CD8-positive, alpha-beta memory T cell (primary cell): ENCODE data around the gene HSPB1. TPM values are rescaled to one million over a fixed set of nuclear protein-coding genes. Genes with fewer than 3 reads are reported as not detected.

Source experiments
- CTCF ChIA-PET: fragments of 350-600 bp; sonication (Branson Sonifier 250); formaldehyde crosslinking; loops from one replicate; lab custom pipeline; 2021; ENCODE audit warnings: antibody characterized with exemption; lab: Charles Lee
- POLR2A ChIA-PET: fragments of 350-600 bp; sonication (Branson Sonifier 250); formaldehyde crosslinking; loops from one replicate; lab custom pipeline; 2021; ENCODE audit warnings: antibody characterized with exemption; lab: Charles Lee
- DNase-seq, 5 donors: peaks; one replicate each; pipeline versions ENCODE4 v3.0.0 to v3.0.0-alpha.2; 2020 to 2022; ENCODE audit warnings: mixed read lengths in 1 of 5
- H3K27ac ChIP-seq: one replicate; pipeline ENCODE4 v1.7.0; 2013; ENCODE audit warnings: low read depth, mild to moderate bottlenecking, low read length, moderate library complexity
- H3K27me3 ChIP-seq: 2 replicates; pipeline ENCODE4 v1.7.0; 2013; ENCODE audit warnings: low read length, mild to moderate bottlenecking; ENCODE audit not compliant: insufficient read depth, poor library complexity, severe bottlenecking
- H3K36me3 ChIP-seq: 2 replicates; pipeline ENCODE4 v1.7.0; 2013; ENCODE audit warnings: mild to moderate bottlenecking, low read length, moderate library complexity; ENCODE audit not compliant: insufficient read depth
- H3K4me1 ChIP-seq: 2 replicates; pipeline ENCODE4 v1.7.0; 2013; ENCODE audit warnings: mild to moderate bottlenecking, low read length, moderate library complexity; ENCODE audit not compliant: insufficient read depth
- H3K4me3 ChIP-seq: 2 replicates; pipeline ENCODE4 v1.7.0; 2013; ENCODE audit warnings: mild to moderate bottlenecking, low read length
- H3K9me3 ChIP-seq: 2 replicates; pipeline ENCODE4 v1.7.0; 2013; ENCODE audit warnings: mild to moderate bottlenecking, low read length
- H3K27ac Mint-ChIP-seq, 8 donors: one replicate each; pipeline ENCODE4 v1.8.0; 2020 to 2021; ENCODE audit warnings: mixed read lengths in 8 of 8, mild to moderate bottlenecking in 6 of 8, inconsistent platforms in 3 of 8, moderate library complexity in 3 of 8
- H3K27me3 Mint-ChIP-seq, 2 donors: one replicate each; pipeline ENCODE4 v1.8.0; 2020 to 2021; ENCODE audit warnings: mixed read lengths in 2 of 2, mild to moderate bottlenecking in 1 of 2, moderate library complexity in 1 of 2
- H3K36me3 Mint-ChIP-seq, 3 donors: one replicate each; pipeline ENCODE4 v1.8.0; 2020 to 2021; ENCODE audit warnings: mixed read lengths in 3 of 3, inconsistent platforms in 1 of 3, mild to moderate bottlenecking in 1 of 3
- H3K4me1 Mint-ChIP-seq, 3 donors: one replicate each; pipeline ENCODE4 v1.8.0; 2020 to 2021; ENCODE audit warnings: mixed read lengths in 3 of 3, inconsistent platforms in 1 of 3, mild to moderate bottlenecking in 1 of 3
- H3K4me3 Mint-ChIP-seq, 7 donors: one replicate each; pipeline ENCODE4 v1.8.0; 2020 to 2021; ENCODE audit warnings: mixed read lengths in 7 of 7, mild to moderate bottlenecking in 6 of 7, moderate library complexity in 4 of 7, inconsistent platforms in 2 of 7
- H3K9me3 Mint-ChIP-seq, 5 donors: one replicate each; pipeline ENCODE4 v1.8.0; 2020 to 2022; ENCODE audit warnings: mixed read lengths in 5 of 5, mild to moderate bottlenecking in 3 of 5, moderate library complexity in 2 of 5, inconsistent platforms in 1 of 5
- polyA plus RNA-seq: library from polyadenylated mRNA; unstranded; fragments of 300-500 nt; fragmentation: Illumina TruSeq; gene quantifications from one replicate; pipeline ENCODE4 v1.2.3, GENCODE V29; 2021
- total RNA-seq, 2 experiments: library from RNA; stranded (reverse); gene quantifications; one replicate each; pipeline ENCODE4 v1.2.3, GENCODE V29; 2021

HSPB1 gene
- 10 to 100 TPM; 80.7 to 84.1 TPM for total RNA-seq
- polyA plus RNA-seq = 74.7 TPM

DNA sequence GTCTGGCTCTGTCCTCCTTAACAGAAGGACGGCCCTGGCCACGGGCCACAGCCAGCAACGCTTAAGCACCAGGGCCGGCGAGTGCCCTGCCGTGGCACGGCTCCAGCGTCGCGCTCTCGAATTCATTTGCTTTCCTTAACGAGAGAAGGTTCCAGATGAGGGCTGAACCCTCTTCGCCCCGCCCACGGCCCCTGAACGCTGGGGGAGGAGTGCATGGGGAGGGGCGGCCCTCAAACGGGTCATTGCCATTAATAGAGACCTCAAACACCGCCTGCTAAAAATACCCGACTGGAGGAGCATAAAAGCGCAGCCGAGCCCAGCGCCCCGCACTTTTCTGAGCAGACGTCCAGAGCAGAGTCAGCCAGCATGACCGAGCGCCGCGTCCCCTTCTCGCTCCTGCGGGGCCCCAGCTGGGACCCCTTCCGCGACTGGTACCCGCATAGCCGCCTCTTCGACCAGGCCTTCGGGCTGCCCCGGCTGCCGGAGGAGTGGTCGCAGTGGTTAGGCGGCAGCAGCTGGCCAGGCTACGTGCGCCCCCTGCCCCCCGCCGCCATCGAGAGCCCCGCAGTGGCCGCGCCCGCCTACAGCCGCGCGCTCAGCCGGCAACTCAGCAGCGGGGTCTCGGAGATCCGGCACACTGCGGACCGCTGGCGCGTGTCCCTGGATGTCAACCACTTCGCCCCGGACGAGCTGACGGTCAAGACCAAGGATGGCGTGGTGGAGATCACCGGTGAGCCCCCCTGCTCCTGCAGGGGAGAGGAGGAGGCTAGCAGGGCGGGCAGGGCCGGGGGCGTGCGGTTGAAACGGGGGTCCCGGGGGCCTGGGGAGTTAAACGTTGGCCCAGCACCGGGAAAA is at the start of gene HSPB1:
Gene HSPB1, plus strand, starts transcription at position 327 of the 855 bp plus-strand sequence. Its CDS starts 40 bp downstream, at position 367.
- ChIA-PET POLR2A (interaction anchor here (0.5 to 1.0 kb wide), 3 partner anchors 10 to 55 kb away, joined by 3 to 5 read pairs (median 5); no protein-coding TSS in a partner anchor), CTCF (interaction anchor here (0.8 to 5.5 kb wide), 8 partner anchors 9 to 124 kb away, joined by 3 to 34 read pairs (median 4); no protein-coding TSS in a partner anchor)
- Mint-ChIP-seq H3K36me3 (peaks cover 0 to 3% (median 0%) of the 10 kb centered on the region in 3 donors), H3K4me1 (peaks cover 18 to 20% (median 18%) of the 10 kb centered on the region in 3 donors), H3K27ac (peak within 1 kb of the TSS; percentile 77 to 96 (median 86)), H3K27me3 (peaks cover 0 to 5% of the 10 kb centered on the region in 2 donors), H3K4me3 (peak within 1 kb of the TSS; percentile 88 to 97 (median 92)), H3K9me3 (no peaks in the 10 kb centered on the region)
- H3K9me3 ChIP-seq = no peaks in the 10 kb centered on the region
- no peaks in the 10 kb centered on the region for H3K27me3 ChIP-seq
- H3K36me3 ChIP-seq = no peaks in the 10 kb centered on the region
- peak; percentile 33 to 77 (median 53) for DNase-seq
- peak within 1 kb of the TSS; percentile 65 for H3K27ac ChIP-seq
- H3K4me3 ChIP-seq = peak within 1 kb of the TSS; percentile 73
- peaks cover 7% of the 10 kb centered on the region for H3K4me1 ChIP-seq

DNA sequence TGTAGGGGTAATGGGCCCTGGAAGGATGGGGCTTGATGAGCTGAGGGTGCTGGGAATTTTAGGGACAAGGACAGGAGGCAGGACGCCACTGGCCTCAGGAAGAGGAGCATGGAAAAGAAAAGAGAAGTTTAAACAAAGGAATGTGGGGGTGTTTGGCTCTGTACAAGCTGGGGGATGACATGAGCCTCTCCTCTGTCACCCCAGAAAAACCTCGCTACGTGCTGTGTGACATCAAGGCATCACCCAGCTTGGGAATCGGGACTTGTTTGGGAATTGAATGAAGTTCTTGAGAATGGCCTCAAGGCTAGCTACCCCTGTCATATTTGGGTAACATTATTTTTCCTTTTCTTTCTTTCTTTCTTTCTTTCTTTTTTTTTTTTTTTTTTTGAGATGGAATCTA is 47.7 kb upstream of the HSPB1 start:
- CTCF ChIA-PET = no interaction called here
- Histone ChIP-seq H3K27me3 (peaks cover 4% of the 10 kb centered on the region), H3K27ac (no peak overlapping the region), H3K4me1 (no peaks in the 10 kb centered on the region), H3K4me3 (no peak overlapping the region), H3K9me3 (no peaks in the 10 kb centered on the region), H3K36me3 (no peaks in the 10 kb centered on the region)
- Mint-ChIP-seq H3K4me3 (no peak overlapping the region), H3K27me3 (peaks cover 9 to 28% of the 10 kb centered on the region in 2 donors), H3K27ac (no peak overlapping the region), H3K4me1 (peaks cover 0 to 9% (median 0%) of the 10 kb centered on the region in 3 donors), H3K9me3 (peaks cover 0 to 3% (median 0%) of the 10 kb centered on the region in 5 donors), H3K36me3 (no peaks in the 10 kb centered on the region)
- no peak for DNase-seq
- POLR2A ChIA-PET = interaction anchor here (0.6 kb wide), 2 partner anchors 56 to 68 kb away, joined by 3 to 5 read pairs; no protein-coding TSS in a partner anchor

DNA sequence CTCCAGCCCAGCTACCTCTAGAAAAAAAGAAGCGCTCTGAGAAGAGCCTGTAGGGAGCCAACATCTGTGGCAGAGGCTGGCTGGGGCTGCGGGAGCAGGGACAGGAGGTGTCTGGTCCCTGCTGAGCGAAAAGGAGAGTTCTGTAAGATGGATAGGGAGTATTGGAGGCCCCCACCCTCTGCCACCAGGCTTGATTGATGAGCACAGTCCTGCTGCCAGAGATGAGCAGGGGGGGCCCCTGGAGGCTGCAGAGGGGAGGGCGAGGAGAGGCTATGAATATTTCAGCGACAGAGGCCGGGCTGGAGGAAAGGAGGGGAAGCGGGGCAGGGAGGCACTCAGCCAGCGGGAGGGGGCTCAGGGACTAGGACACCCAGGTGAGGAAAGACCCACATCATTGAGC is 44.5 kb upstream of the HSPB1 start:
- ChIA-PET CTCF (no interaction called here), POLR2A (interaction anchor here (0.6 kb wide), 1 partner anchor 1313 kb away, joined by 3 read pairs; no protein-coding TSS in a partner anchor)
- H3K27me3 Mint-ChIP-seq = peaks cover 12 to 36% of the 10 kb centered on the region in 2 donors
- H3K27ac Mint-ChIP-seq = no peak overlapping the region
- H3K4me3 Mint-ChIP-seq = peak overlapping the region in 1 of 7 donors; percentile 8
- Histone ChIP-seq H3K4me3 (no peak overlapping the region), H3K27ac (no peak overlapping the region), H3K36me3 (no peaks in the 10 kb centered on the region), H3K9me3 (no peaks in the 10 kb centered on the region), H3K27me3 (peaks cover 4% of the 10 kb centered on the region), H3K4me1 (no peaks in the 10 kb centered on the region)
- no peaks in the 10 kb centered on the region for H3K36me3 Mint-ChIP-seq
- peaks cover 0 to 3% (median 0%) of the 10 kb centered on the region in 5 donors for H3K9me3 Mint-ChIP-seq
- DNase-seq = peak in 1 of 5 donors; percentile 1
- peaks cover 0 to 9% (median 2%) of the 10 kb centered on the region in 3 donors for H3K4me1 Mint-ChIP-seq

DNA sequence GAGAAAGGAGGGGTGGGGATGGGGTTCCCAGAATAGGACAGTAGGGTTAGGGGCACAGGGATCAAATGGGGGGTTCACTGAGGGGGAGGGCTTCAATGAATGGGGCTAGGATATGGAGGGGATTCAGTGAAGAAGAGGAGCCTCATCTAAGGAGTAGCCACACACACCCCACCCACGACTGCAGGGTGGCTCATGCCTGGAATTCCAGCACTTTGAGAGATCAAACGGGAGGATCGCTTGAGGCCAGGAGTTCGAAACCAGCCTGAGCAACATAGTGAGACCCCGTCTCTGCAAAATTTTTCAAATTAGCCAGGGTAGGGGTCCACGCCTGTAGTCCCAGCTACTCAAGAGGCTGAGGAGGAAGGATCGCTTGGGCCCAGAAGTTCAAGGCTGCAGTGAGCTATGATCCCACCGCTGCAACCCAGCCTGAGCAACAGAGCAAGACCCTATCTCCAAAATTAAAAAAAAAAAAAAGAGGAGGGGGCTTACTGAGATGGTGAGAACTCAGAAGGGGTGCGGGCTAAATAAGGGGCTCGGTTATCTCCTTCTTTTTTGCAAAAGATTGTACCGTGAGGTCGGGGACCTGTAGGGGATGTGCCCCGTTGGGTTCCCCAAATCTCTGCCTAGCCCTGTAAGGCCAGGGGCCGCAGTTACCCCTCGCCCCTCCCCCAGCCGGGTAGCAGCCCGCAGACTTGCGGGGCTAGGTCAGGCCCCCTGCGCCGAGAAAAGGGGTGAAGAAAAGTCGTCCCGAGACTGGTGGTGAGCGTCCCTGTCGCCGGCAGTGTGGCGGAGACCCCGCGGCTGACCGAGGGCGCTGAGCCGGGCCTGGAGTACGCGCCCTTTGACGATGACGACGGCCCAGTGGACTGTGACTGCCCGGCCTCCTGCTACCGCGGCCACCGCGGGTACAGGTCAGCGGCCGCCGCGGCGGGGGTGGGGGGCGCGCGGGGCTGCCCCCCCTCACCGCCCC is 43.1 kb upstream of the HSPB1 start:
- Mint-ChIP-seq H3K4me3 (peak overlapping the region in 4 of 7 donors; percentile 18 to 54 (median 30)), H3K27ac (no peak overlapping the region), H3K4me1 (peaks cover 0 to 9% (median 2%) of the 10 kb centered on the region in 3 donors), H3K9me3 (peaks cover 0 to 3% (median 0%) of the 10 kb centered on the region in 5 donors), H3K27me3 (peaks cover 15 to 40% of the 10 kb centered on the region in 2 donors), H3K36me3 (no peaks in the 10 kb centered on the region)
- Histone ChIP-seq H3K4me1 (no peaks in the 10 kb centered on the region), H3K27ac (no peak overlapping the region), H3K9me3 (no peaks in the 10 kb centered on the region), H3K27me3 (peaks cover 4% of the 10 kb centered on the region), H3K4me3 (no peak overlapping the region), H3K36me3 (no peaks in the 10 kb centered on the region)
- CTCF ChIA-PET = no interaction called here
- POLR2A ChIA-PET = no interaction called here
- peak in 1 of 5 donors; percentile 41 for DNase-seq

DNA sequence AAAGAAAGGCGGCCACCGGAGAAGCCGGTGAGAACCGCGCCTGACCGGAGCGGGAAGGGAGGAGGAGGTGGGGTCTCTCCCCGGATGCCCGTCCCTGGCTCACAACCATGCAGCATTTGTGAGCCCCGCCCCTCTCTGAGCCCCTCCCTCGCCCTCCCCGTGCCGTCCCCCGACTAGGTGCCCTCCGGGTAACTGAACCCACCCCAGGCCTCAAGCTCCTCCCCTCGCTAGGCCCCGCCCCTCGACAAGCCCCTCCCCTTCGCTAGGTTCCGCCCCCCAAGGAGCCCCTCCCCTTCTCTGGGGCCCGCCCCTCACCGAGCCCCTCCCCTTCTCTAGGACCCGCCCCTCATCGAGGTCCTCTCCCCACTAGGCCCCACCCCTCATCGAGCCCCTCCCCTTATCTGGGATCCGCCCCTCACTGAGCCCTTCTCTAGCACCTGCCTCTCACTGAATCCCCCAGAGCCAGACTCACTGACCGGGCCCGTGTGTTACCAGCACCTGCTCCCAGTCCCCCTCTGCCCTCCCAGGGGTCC is 42.2 kb upstream of the HSPB1 start:
- peaks cover 4% of the 10 kb centered on the region for H3K27me3 ChIP-seq
- Mint-ChIP-seq H3K27me3 (peaks cover 14 to 41% of the 10 kb centered on the region in 2 donors), H3K4me1 (peaks cover 0 to 9% (median 2%) of the 10 kb centered on the region in 3 donors), H3K36me3 (no peaks in the 10 kb centered on the region), H3K4me3 (no peak overlapping the region), H3K9me3 (peaks cover 0 to 3% (median 0%) of the 10 kb centered on the region in 5 donors), H3K27ac (no peak overlapping the region)
- POLR2A ChIA-PET = no interaction called here
- peak; percentile 24 to 60 (median 42) for DNase-seq
- H3K4me1 ChIP-seq = no peaks in the 10 kb centered on the region
- H3K9me3 ChIP-seq = no peaks in the 10 kb centered on the region
- CTCF ChIA-PET = no interaction called here
- no peak overlapping the region for H3K27ac ChIP-seq
- H3K4me3 ChIP-seq = no peak overlapping the region
- H3K36me3 ChIP-seq = no peaks in the 10 kb centered on the region

DNA sequence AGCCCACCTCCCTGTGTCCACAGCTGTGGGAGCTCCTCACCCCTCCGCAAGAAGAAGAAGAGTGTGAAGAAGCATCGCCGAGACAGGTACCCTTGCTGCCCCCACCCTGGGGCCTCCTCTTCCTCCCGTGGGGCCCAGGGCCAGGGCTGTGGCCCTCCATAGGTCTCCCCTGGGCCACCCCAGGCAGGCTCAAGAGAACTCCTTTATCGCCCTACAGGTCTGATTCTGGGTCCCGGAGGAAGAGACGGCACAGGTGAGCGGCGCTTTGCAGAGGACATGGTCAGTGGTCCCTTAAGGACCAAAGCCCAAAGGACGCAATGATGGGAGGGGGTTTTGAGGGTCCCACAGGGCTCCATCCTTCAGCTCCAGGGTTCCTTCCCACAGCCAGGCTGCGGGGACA is 41.1 kb upstream of the HSPB1 start:
- no peaks in the 10 kb centered on the region for H3K4me1 ChIP-seq
- Mint-ChIP-seq H3K4me1 (peaks cover 0 to 9% (median 2%) of the 10 kb centered on the region in 3 donors), H3K27ac (no peak overlapping the region), H3K36me3 (no peaks in the 10 kb centered on the region), H3K9me3 (peaks cover 0 to 3% (median 0%) of the 10 kb centered on the region in 5 donors), H3K27me3 (peaks cover 12 to 40% of the 10 kb centered on the region in 2 donors), H3K4me3 (no peak overlapping the region)
- H3K9me3 ChIP-seq = no peaks in the 10 kb centered on the region
- H3K27ac ChIP-seq = no peak overlapping the region
- peak in 1 of 5 donors; percentile 33 for DNase-seq
- CTCF ChIA-PET = no interaction called here
- H3K4me3 ChIP-seq = no peak overlapping the region
- peaks cover 4% of the 10 kb centered on the region for H3K27me3 ChIP-seq
- no peaks in the 10 kb centered on the region for H3K36me3 ChIP-seq
- POLR2A ChIA-PET = no interaction called here

DNA sequence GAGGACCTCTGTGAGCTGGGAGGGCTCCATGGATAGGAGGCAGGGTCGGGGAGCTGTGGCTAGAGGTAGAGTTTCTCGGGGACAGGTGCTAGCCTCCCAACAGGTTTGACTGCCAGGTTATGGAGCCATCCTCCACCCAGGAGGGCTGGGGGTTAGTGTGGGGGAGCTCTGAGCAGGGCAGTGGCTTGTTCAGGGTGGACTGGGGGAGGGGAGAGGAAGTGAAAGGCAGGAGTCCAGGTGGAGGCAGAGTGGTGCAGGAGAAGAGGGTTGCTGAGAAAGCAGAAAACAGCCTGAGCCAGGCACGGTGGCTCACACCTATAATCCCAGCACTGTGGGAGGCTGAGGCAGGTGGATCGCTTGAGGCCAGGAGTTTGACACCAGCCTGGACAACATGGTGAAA is 40.5 kb upstream of the HSPB1 start:
- H3K27ac Mint-ChIP-seq = no peak overlapping the region
- no peak overlapping the region for H3K4me3 Mint-ChIP-seq
- CTCF ChIA-PET = interaction anchor here (0.8 to 1.3 kb wide), 2 partner anchors 13 to 30 kb away, joined by 3 to 5 read pairs; no protein-coding TSS in a partner anchor
- Histone ChIP-seq H3K27ac (no peak overlapping the region), H3K36me3 (no peaks in the 10 kb centered on the region), H3K27me3 (peaks cover 8% of the 10 kb centered on the region), H3K4me3 (no peak overlapping the region), H3K4me1 (no peaks in the 10 kb centered on the region), H3K9me3 (no peaks in the 10 kb centered on the region)
- peaks cover 16 to 40% of the 10 kb centered on the region in 2 donors for H3K27me3 Mint-ChIP-seq
- H3K9me3 Mint-ChIP-seq = peaks cover 0 to 3% (median 0%) of the 10 kb centered on the region in 5 donors
- peaks cover 0 to 10% (median 5%) of the 10 kb centered on the region in 3 donors for H3K4me1 Mint-ChIP-seq
- peak in 1 of 5 donors; percentile 44 for DNase-seq
- H3K36me3 Mint-ChIP-seq = no peaks in the 10 kb centered on the region
- POLR2A ChIA-PET = no interaction called here
